Neural cell (in vitro differentiated cells): ENCODE data around the gene LAMB4.

Experiments used
- EP300 ChIP-seq: fragments of 450-650 bp; conservative IDR thresholded peaks from 2 replicates; pipeline ENCODE4 v1.6.1; 2014; ENCODE audit warnings: antibody characterized with exemption, mild to moderate bottlenecking, moderate library complexity; ENCODE audit not compliant: poor library complexity, severe bottlenecking
- EZH2 ChIP-seq: fragments of 200-600, 300-800 bp; shearing (Covaris generic), sonication (generic); IDR thresholded peaks from 2 replicates; pipeline ENCODE4 v1.6.1; 2014; ENCODE audit warnings: antibody characterized with exemption, low read length, borderline replicate concordance, mild to moderate bottlenecking; ENCODE audit not compliant: insufficient read depth, poor library complexity, severe bottlenecking
- TAF1 ChIP-seq: IDR thresholded peaks from 2 replicates; pipeline ENCODE4 v1.6.1; 2012; ENCODE audit warnings: low read depth
- TF ChIP-seq, protein P1 (sequence below): fragments of 450-650 bp; IDR thresholded peaks from 2 replicates; pipeline ENCODE4 v1.5.1; 2014; ENCODE audit warnings: antibody characterized with exemption, mild to moderate bottlenecking, moderate library complexity; ENCODE audit not compliant: poor library complexity, severe bottlenecking
- TF ChIP-seq, protein P2 (sequence below): IDR thresholded peaks from 2 replicates; pipeline ENCODE4 v1.6.1; 2012; ENCODE audit warnings: borderline replicate concordance

DNA sequence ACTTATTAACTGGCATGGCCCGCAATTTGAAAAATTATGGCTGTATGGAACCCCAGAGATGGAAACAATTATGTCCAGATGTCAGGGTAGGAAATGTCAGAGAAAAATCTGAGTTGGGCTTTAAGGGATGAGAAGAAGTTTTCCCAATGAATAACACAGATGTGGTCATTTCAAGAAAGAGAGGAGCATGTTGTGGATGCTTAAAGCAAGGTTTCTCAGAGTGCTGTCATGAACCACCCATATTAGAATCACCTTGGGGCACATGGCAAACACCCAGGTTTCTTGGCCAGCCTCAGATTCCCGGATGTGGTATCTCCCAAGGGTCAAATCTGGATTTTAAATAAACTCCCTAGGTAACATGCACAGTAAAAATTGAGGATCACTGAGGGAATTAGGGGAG lies 43.6 kb downstream of the LAMB4 start:
- TF ChIP-seq EZH2, result no peak
- TF ChIP-seq, protein P1, sequence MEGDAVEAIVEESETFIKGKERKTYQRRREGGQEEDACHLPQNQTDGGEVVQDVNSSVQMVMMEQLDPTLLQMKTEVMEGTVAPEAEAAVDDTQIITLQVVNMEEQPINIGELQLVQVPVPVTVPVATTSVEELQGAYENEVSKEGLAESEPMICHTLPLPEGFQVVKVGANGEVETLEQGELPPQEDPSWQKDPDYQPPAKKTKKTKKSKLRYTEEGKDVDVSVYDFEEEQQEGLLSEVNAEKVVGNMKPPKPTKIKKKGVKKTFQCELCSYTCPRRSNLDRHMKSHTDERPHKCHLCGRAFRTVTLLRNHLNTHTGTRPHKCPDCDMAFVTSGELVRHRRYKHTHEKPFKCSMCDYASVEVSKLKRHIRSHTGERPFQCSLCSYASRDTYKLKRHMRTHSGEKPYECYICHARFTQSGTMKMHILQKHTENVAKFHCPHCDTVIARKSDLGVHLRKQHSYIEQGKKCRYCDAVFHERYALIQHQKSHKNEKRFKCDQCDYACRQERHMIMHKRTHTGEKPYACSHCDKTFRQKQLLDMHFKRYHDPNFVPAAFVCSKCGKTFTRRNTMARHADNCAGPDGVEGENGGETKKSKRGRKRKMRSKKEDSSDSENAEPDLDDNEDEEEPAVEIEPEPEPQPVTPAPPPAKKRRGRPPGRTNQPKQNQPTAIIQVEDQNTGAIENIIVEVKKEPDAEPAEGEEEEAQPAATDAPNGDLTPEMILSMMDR, result no peak
- TF ChIP-seq, protein P2, sequence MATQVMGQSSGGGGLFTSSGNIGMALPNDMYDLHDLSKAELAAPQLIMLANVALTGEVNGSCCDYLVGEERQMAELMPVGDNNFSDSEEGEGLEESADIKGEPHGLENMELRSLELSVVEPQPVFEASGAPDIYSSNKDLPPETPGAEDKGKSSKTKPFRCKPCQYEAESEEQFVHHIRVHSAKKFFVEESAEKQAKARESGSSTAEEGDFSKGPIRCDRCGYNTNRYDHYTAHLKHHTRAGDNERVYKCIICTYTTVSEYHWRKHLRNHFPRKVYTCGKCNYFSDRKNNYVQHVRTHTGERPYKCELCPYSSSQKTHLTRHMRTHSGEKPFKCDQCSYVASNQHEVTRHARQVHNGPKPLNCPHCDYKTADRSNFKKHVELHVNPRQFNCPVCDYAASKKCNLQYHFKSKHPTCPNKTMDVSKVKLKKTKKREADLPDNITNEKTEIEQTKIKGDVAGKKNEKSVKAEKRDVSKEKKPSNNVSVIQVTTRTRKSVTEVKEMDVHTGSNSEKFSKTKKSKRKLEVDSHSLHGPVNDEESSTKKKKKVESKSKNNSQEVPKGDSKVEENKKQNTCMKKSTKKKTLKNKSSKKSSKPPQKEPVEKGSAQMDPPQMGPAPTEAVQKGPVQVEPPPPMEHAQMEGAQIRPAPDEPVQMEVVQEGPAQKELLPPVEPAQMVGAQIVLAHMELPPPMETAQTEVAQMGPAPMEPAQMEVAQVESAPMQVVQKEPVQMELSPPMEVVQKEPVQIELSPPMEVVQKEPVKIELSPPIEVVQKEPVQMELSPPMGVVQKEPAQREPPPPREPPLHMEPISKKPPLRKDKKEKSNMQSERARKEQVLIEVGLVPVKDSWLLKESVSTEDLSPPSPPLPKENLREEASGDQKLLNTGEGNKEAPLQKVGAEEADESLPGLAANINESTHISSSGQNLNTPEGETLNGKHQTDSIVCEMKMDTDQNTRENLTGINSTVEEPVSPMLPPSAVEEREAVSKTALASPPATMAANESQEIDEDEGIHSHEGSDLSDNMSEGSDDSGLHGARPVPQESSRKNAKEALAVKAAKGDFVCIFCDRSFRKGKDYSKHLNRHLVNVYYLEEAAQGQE, result no peak
- TF ChIP-seq EP300, result no peak
- no peak for TF ChIP-seq TAF1
